ENCODE results near the gene CLSTN2.

DNA sequence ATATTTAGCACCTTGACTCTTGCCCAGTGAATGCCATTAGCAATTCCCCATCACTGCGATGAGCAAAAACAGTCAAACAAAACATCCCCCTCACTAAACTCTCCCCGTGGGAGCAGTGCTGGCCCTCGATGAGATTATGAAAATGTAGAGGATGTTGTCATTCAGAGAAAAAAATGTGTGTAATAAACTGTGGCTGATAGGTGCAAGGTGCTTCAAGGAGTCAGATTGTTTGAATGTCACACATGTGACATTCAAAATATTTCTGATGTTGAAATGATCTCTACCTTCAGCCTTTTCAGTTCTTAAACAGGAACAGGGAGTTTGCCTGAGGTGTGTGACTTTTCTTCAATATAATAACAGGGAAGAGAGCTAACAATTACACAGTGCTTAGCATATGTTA, 461.1 kb downstream of the CLSTN2 start:
- TF ChIP-seq, protein P1, sequence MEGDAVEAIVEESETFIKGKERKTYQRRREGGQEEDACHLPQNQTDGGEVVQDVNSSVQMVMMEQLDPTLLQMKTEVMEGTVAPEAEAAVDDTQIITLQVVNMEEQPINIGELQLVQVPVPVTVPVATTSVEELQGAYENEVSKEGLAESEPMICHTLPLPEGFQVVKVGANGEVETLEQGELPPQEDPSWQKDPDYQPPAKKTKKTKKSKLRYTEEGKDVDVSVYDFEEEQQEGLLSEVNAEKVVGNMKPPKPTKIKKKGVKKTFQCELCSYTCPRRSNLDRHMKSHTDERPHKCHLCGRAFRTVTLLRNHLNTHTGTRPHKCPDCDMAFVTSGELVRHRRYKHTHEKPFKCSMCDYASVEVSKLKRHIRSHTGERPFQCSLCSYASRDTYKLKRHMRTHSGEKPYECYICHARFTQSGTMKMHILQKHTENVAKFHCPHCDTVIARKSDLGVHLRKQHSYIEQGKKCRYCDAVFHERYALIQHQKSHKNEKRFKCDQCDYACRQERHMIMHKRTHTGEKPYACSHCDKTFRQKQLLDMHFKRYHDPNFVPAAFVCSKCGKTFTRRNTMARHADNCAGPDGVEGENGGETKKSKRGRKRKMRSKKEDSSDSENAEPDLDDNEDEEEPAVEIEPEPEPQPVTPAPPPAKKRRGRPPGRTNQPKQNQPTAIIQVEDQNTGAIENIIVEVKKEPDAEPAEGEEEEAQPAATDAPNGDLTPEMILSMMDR (IDR thresholded peaks at IDR 0.05): no peak
- TF ChIP-seq POLR2A (IDR thresholded peaks at IDR 0.05): no peak
